ENCODE results near the gene PIAS2.
A peak's percentile ranks its signal among the peaks of the same experiment; 100 is the strongest.

Gene PIAS2

DNA sequence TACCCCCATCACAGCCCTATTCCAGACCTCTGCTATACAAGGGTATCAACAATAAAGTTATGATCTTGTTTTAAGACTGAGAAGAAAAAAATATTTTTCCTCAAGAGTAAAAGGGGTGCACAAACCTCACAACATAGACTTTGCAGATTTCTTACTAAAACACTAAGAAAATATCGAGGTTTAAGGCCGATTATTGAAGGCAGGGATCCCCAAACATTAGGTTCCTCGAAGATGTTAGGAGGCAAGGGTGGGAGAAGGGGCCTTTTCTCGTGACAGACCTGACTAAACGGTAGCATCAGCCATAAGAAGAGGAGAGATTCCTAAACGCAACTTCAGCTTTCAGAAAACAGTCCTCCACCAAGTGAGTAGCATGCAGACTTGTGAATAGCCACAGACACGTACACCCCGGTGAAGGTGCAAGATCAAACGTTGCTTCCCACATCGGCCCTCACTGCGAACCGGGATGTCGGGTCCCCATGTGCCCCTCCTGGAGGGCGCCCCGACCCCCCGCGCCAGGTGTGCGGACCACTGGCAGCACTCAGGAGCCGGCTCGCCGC lies 678 bp downstream of the PIAS2 start:
- ATAC-seq (ENCODE audit: low read depth), result peak; percentile 48
- TF ChIP-seq CTCF (IDR thresholded peaks at IDR 0.05; ENCODE audit: poor library complexity, severe bottlenecking), result no peak
- Histone ChIP-seq H3K4me1 (ENCODE audit: insufficient read depth, poor library complexity, severe bottlenecking) (peaks cover 16% of the 10 kb centered on the region), H3K4me3 (ENCODE audit: severe bottlenecking) (peak overlapping the region; percentile 82), H3K27me3 (ENCODE audit: insufficient read depth, poor library complexity, severe bottlenecking) (no peaks in the 10 kb centered on the region), H3K27ac (ENCODE audit: poor library complexity, severe bottlenecking) (peak overlapping the region; percentile 61), H3K36me3 (ENCODE audit: low read depth) (0 out of 2 replicates have a peak, but pooled peaks cover 4% of the 10 kb centered on the region), H3K9me3 (ENCODE audit: severe bottlenecking) (no peaks in the 10 kb centered on the region)
- no peak for DNase-seq (ENCODE audit: low spot score)

DNA sequence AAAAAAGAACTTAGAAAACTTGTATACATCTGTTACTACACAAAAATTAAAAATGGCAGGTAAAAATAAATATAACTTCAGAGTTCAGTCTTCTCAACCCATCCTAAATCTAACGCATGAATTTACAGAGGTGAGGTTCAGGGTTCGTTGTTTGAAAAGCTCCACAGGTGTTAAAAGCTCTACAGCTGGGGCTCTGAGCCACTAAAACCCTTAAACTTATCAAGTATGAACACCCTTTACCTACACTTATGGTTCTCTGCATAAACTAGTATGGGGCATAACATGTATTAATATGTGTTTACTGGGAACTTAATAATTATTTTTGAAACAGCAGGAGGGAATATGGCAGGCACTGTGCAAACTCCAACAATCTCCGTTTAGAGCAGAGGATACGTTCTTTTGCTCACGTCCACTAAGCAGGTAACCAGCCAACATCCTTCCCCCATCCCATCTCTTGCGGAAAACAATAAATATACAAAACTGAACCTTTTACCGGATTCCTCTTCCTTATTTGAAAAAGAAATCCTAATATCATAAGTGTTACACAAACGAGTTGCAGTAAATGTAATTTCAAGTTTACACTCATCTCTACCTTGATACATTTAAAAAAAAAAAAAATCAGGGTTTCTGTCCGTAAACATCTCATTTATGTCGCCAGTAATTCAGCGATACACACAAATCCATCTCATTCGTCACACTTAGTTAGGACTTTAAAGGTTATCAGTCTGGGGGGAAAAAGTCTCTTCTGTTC lies 1.3 kb downstream of the PIAS2 start:
- H3K4me1 ChIP-seq (ENCODE audit: insufficient read depth, poor library complexity, severe bottlenecking), result peaks cover 16% of the 10 kb centered on the region
- H3K36me3 ChIP-seq (ENCODE audit: low read depth), result 0 out of 2 replicates have a peak, but pooled peaks cover 4% of the 10 kb centered on the region
- no peaks in the 10 kb centered on the region for H3K27me3 ChIP-seq (ENCODE audit: insufficient read depth, poor library complexity, severe bottlenecking)
- TF ChIP-seq CTCF (IDR thresholded peaks at IDR 0.05; ENCODE audit: poor library complexity, severe bottlenecking), result no peak
- 0 out of 3 replicates have a peak, but pooled peaks have one; percentile 42 for ATAC-seq (ENCODE audit: low read depth)
- no peak for DNase-seq (ENCODE audit: low spot score)
- no peaks in the 10 kb centered on the region for H3K9me3 ChIP-seq (ENCODE audit: severe bottlenecking)
- H3K4me3 ChIP-seq (ENCODE audit: severe bottlenecking), result peak overlapping the region; percentile 82
- peak overlapping the region; percentile 61 for H3K27ac ChIP-seq (ENCODE audit: poor library complexity, severe bottlenecking)

GRCh38 chr18:46910856-46911255 lies 6.5 kb downstream of the PIAS2 start:
- DNase-seq (ENCODE audit: low spot score) (no peak), ATAC-seq (ENCODE audit: low read depth) (no peak)
- Histone ChIP-seq H3K4me1 (ENCODE audit: insufficient read depth, poor library complexity, severe bottlenecking) (peaks cover 7% of the 10 kb centered on the region), H3K4me3 (ENCODE audit: severe bottlenecking) (no peak overlapping the region), H3K27me3 (ENCODE audit: insufficient read depth, poor library complexity, severe bottlenecking) (no peaks in the 10 kb centered on the region), H3K27ac (ENCODE audit: poor library complexity, severe bottlenecking) (no peak overlapping the region), H3K9me3 (ENCODE audit: severe bottlenecking) (no peaks in the 10 kb centered on the region), H3K36me3 (ENCODE audit: low read depth) (0 out of 2 replicates have a peak, but pooled peaks cover 4% of the 10 kb centered on the region)
- no peak for TF ChIP-seq CTCF (IDR thresholded peaks at IDR 0.05; ENCODE audit: poor library complexity, severe bottlenecking)

GRCh38 chr18:46909497-46909896 lies 7.8 kb downstream of the PIAS2 start:
- no peak for ATAC-seq (ENCODE audit: low read depth)
- no peaks in the 10 kb centered on the region for H3K9me3 ChIP-seq (ENCODE audit: severe bottlenecking)
- no peaks in the 10 kb centered on the region for H3K4me1 ChIP-seq (ENCODE audit: insufficient read depth, poor library complexity, severe bottlenecking)
- no peak overlapping the region for H3K27ac ChIP-seq (ENCODE audit: poor library complexity, severe bottlenecking)
- no peak for TF ChIP-seq CTCF (IDR thresholded peaks at IDR 0.05; ENCODE audit: poor library complexity, severe bottlenecking)
- H3K36me3 ChIP-seq (ENCODE audit: low read depth), result 0 out of 2 replicates have a peak, but pooled peaks cover 4% of the 10 kb centered on the region
- no peaks in the 10 kb centered on the region for H3K27me3 ChIP-seq (ENCODE audit: insufficient read depth, poor library complexity, severe bottlenecking)
- no peak overlapping the region for H3K4me3 ChIP-seq (ENCODE audit: severe bottlenecking)
- no peak for DNase-seq (ENCODE audit: low spot score)

- H3K36me3 ChIP-seq (ENCODE audit: low read depth), result 0 out of 2 replicates have a peak, but pooled peaks cover 7% of the 10 kb centered on the region
- DNase-seq (ENCODE audit: low spot score) (no peak), ATAC-seq (ENCODE audit: low read depth) (no peak)
- TF ChIP-seq CTCF (IDR thresholded peaks at IDR 0.05; ENCODE audit: poor library complexity, severe bottlenecking), result no peak
- H3K9me3 ChIP-seq (ENCODE audit: severe bottlenecking), result no peaks in the 10 kb centered on the region
- H3K4me3 ChIP-seq (ENCODE audit: severe bottlenecking), result no peak overlapping the region
- no peaks in the 10 kb centered on the region for H3K27me3 ChIP-seq (ENCODE audit: insufficient read depth, poor library complexity, severe bottlenecking)
- H3K4me1 ChIP-seq (ENCODE audit: insufficient read depth, poor library complexity, severe bottlenecking), result no peaks in the 10 kb centered on the region
- no peak overlapping the region for H3K27ac ChIP-seq (ENCODE audit: poor library complexity, severe bottlenecking)
Measured at GRCh38 chr18:46903406-46903805, 13.9 kb downstream of the PIAS2 start.

All from RWPE2 (cell line).